Uterus (tissue), 4 donors: Measurements from ENCODE around the gene MGRN1. TPM values are rescaled to one million over a fixed set of nuclear protein-coding genes. Genes with fewer than 3 reads are reported as not detected.

Experiments
- DNase-seq, 2 donors: peaks; one replicate each; pipeline ENCODE4 v3.0.0-alpha.2; 2019 to 2020
- H3K27ac ChIP-seq, 2 donors: fragments of 200-600 bp; sonication (generic); 1 replicate in 1 of 2; 2 replicates in 1 of 2; pipeline ENCODE4 v1.5.1; 2016 to 2018
- H3K27me3 ChIP-seq, 2 donors: fragments of 200-600 bp; sonication (generic); one replicate each; pipeline ENCODE4 v1.5.1; 2018 to 2019; ENCODE audit warnings: control low read depth in 1 of 2
- H3K36me3 ChIP-seq, 2 donors: fragments of 200-600 bp; sonication (generic); one replicate each; pipeline ENCODE4 v1.5.1; 2019; ENCODE audit warnings: control low read depth in 1 of 2
- H3K4me1 ChIP-seq, 2 donors: fragments of 200-600 bp; sonication (generic); one replicate each; pipeline ENCODE4 v1.5.1; 2018 to 2019; ENCODE audit warnings: control low read depth in 1 of 2
- H3K4me3 ChIP-seq, 2 donors: fragments of 200-600 bp; sonication (generic); 1 replicate in 1 of 2; 2 replicates in 1 of 2; pipeline ENCODE4 v1.5.1; 2018 to 2019; ENCODE audit warnings: mild to moderate bottlenecking in 1 of 2
- H3K9me3 ChIP-seq, 2 donors: fragments of 200-600 bp; sonication (generic); one replicate each; pipeline ENCODE4 v1.5.1; 2019; ENCODE audit warnings: control low read depth in 1 of 2
- POLR2A ChIP-seq, 2 donors: fragments of 450-650 bp; IDR thresholded peaks; one replicate each; pipeline ENCODE4 v1.6.1; 2016; ENCODE audit warnings: antibody characterized with exemption in 2 of 2, mild to moderate bottlenecking in 1 of 2, moderate library complexity in 1 of 2
- intact Hi-C: fragments of 100-400 bp; cut with DNase I; formaldehyde crosslinking; loops from one replicate; pipeline ENCODE4 v1.15.1; 2023; ENCODE audit warnings: low total_unique reads
- total RNA-seq, 4 donors: library from RNA; depleted of rRNA in 3 of 4; stranded (reverse); fragments of >200 nt in 3 of 4; gene quantifications; one replicate each; pipeline versions ENCODE4 v1.1.0 to v1.2.4, GENCODE V29; 2014 to 2023
- TF ChIP-seq, protein P1 (sequence below), 4 experiments: fragments of 200-600 bp in 2 of 4; fragments of 450-650 bp in 2 of 4; sonication (generic) in 2 of 4; IDR thresholded peaks; one replicate each; pipeline ENCODE4 v1.5.1; 2016 to 2019; ENCODE audit warnings: antibody characterized with exemption in 4 of 4, mild to moderate bottlenecking in 2 of 4, moderate library complexity in 1 of 4
- donor health status: DM: yes; HTN: yes; CAD: no.

The MGRN1 gene
- total RNA-seq, 4 donors from 2014 or later = 19.0 to 107 (median 68.6) TPM

DNA sequence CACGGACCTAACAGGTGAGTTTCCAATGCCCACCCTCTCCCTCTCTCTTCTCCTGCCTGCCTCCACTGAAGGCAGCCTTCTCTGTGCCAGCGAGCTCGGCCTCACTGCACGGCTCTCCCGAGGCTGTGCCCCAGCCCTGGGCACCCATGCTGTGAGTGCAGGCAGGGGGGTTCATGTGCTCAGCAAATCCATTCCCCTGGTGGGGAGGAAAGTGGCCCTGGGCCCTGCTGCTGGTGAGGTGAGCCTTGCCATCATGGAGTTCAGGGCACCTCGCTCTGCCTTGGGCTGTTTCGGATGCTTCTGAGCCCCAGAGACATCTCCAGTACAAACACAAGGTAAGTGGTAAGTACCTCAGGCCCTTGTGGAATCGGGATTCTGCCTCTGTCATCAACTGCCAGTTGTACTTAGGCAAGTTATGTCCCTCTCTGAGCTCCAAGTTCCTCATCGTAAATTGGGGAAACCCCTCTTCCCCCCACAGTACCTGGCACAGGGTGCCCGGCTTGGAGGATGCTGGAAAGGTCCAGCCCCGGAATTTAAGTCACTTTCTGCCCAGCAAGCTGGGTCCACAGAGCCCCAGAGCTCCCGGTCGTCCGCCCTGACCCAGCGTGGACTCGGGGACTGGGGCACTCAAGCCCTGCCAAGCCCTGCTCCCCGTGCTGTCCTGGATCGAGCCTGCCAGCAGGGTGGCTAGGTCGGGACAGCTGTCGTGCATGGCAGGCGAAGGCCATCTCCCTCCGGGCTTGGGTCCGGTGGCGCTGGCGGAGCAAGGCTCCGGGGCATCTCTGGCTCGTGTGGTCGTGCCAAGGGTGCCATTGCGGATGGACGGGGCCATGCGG, 68.1 kb downstream of the MGRN1 start:
- no peaks in the 10 kb centered on the region for H3K27me3 ChIP-seq
- no peaks in the 10 kb centered on the region for H3K9me3 ChIP-seq
- no peak for DNase-seq
- H3K36me3 ChIP-seq = no peaks in the 10 kb centered on the region
- peaks cover 6 to 15% of the 10 kb centered on the region in 2 donors for H3K4me1 ChIP-seq
- H3K4me3 ChIP-seq = peak overlapping the region; percentile 40 to 100
- intact Hi-C loops = no loop called here
- TF ChIP-seq, protein P1, sequence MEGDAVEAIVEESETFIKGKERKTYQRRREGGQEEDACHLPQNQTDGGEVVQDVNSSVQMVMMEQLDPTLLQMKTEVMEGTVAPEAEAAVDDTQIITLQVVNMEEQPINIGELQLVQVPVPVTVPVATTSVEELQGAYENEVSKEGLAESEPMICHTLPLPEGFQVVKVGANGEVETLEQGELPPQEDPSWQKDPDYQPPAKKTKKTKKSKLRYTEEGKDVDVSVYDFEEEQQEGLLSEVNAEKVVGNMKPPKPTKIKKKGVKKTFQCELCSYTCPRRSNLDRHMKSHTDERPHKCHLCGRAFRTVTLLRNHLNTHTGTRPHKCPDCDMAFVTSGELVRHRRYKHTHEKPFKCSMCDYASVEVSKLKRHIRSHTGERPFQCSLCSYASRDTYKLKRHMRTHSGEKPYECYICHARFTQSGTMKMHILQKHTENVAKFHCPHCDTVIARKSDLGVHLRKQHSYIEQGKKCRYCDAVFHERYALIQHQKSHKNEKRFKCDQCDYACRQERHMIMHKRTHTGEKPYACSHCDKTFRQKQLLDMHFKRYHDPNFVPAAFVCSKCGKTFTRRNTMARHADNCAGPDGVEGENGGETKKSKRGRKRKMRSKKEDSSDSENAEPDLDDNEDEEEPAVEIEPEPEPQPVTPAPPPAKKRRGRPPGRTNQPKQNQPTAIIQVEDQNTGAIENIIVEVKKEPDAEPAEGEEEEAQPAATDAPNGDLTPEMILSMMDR (IDR thresholded peaks at IDR 0.05) = no peak
- TF ChIP-seq POLR2A (IDR thresholded peaks at IDR 0.05) = no peak
- H3K27ac ChIP-seq = peak overlapping the region in 1 of 2 donors; percentile 77

DNA sequence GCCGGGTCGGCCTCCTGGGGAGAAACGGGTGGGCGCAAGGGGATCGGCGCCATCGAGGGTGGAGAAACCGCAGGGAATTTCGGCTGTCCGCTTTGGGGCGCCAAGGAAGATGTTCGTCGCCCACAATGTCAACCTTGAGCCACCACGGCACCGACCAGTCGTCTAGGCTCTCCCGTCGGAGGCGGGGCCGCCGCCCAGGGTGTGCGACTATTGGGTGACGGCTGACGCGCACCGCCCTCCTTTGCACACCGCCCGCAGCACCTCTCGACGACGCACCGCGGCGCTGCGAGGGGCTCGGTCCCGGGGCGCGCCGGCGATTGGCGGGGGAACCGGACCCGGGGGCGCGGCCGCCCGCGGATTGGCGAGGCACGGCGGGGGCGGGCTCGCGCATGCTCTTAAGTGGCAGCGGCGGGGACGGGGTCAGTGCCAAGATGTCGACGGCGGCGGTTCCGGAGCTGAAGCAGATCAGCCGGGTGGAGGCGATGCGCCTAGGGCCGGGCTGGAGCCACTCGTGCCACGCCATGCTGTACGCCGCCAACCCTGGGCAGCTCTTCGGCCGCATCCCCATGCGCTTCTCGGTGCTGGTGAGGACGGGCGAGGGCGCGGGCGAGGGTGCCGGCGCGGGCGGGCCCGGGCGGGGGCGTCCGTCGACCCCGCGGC, 68.8 kb downstream of the MGRN1 start, which contains the start of gene NUDT16L1:
Gene NUDT16L1, plus strand, starts transcription at position 267 of the 660 bp plus-strand sequence. Its CDS starts 165 bp downstream, at position 432.
- intact Hi-C loops = no loop called here
- H3K27me3 ChIP-seq = no peaks in the 10 kb centered on the region
- H3K9me3 ChIP-seq = no peaks in the 10 kb centered on the region
- peak within 1 kb of the TSS; percentile 69 to 96 for H3K27ac ChIP-seq
- peaks cover 6 to 15% of the 10 kb centered on the region in 2 donors for H3K4me1 ChIP-seq
- no peaks in the 10 kb centered on the region for H3K36me3 ChIP-seq
- H3K4me3 ChIP-seq = peak within 1 kb of the TSS; percentile 57 to 100
- peak; percentile 93 to 97 for DNase-seq
- TF ChIP-seq, protein P1 (IDR thresholded peaks at IDR 0.05) = peak; percentile 20 to 82 (median 52)
- TF ChIP-seq POLR2A (IDR thresholded peaks at IDR 0.05) = peak in 1 of 2 donors; percentile 80

- intact Hi-C loops = no loop called here
- Histone ChIP-seq H3K27ac (peak overlapping the region; percentile 69 to 96), H3K9me3 (no peaks in the 10 kb centered on the region), H3K4me1 (peaks cover 6 to 15% of the 10 kb centered on the region in 2 donors), H3K4me3 (peak overlapping the region; percentile 57 to 100), H3K27me3 (no peaks in the 10 kb centered on the region), H3K36me3 (no peaks in the 10 kb centered on the region)
- TF ChIP-seq, protein P1 (IDR thresholded peaks at IDR 0.05) = no peak
- TF ChIP-seq POLR2A (IDR thresholded peaks at IDR 0.05) = no peak
- DNase-seq = peak; percentile 74 to 76
These were observed 69.5 kb downstream of the MGRN1 start for GRCh38 chr16:4693956-4694641.

GRCh38 chr16:4694642-4695451, 70.2 kb downstream of the MGRN1 start:
- Histone ChIP-seq H3K9me3 (no peaks in the 10 kb centered on the region), H3K4me1 (peaks cover 6 to 15% of the 10 kb centered on the region in 2 donors), H3K27ac (peak overlapping the region; percentile 69 to 96), H3K4me3 (peak overlapping the region in 1 of 2 donors; percentile 100), H3K36me3 (no peaks in the 10 kb centered on the region), H3K27me3 (no peaks in the 10 kb centered on the region)
- DNase-seq = peak; percentile 42 to 45
- TF ChIP-seq POLR2A (IDR thresholded peaks at IDR 0.05) = no peak
- TF ChIP-seq, protein P1 (IDR thresholded peaks at IDR 0.05) = no peak
- intact Hi-C loops = no loop called here
